ENCODE measurements around the gene PLXNA4.

DNA sequence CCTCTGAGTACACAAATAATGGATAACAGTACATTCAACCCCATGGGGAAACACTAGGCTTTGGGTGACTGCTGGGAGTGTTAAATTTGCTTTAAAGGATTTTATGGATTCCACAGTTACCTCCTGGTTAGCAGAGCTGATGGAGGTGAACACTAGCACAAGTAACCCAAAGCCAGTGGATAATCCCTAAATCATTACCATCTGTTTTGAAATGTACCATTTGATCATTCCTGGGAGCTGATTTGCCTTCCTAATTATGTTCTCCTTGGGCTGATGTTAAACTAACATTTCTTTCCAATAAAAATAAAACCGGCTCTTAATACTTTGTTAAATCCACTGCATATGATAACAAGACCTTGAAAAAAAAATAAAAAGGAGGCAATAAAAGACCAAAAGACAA, 493.9 kb downstream of the PLXNA4 start:
- TF ChIP-seq POLR2AphosphoS5 (IDR thresholded peaks at IDR 0.05; ENCODE audit: low read depth, low read length): no peak
- TF ChIP-seq SIN3A (IDR thresholded peaks at IDR 0.05; ENCODE audit: borderline replicate concordance, insufficient read depth, low read length): no peak
